Measurements from ENCODE around the gene RAB29.

- TF ChIP-seq CTCF (IDR thresholded peaks at IDR 0.05), result no peak
- no peak for TF ChIP-seq ZFX (IDR thresholded peaks at IDR 0.05; ENCODE audit: borderline replicate concordance)
These were observed 30.9 kb downstream of the RAB29 start for GRCh38 chr1:205744403-205744802.

All from 22Rv1 (cell line).